NCI-H2107 (cell line): ENCODE data around the gene SH3TC2.

Experiments used
- DNase-seq: peaks from one replicate; lab custom pipeline; 2025; lab: John Stamatoyannopoulos, UW

The SH3TC2 gene

DNA sequence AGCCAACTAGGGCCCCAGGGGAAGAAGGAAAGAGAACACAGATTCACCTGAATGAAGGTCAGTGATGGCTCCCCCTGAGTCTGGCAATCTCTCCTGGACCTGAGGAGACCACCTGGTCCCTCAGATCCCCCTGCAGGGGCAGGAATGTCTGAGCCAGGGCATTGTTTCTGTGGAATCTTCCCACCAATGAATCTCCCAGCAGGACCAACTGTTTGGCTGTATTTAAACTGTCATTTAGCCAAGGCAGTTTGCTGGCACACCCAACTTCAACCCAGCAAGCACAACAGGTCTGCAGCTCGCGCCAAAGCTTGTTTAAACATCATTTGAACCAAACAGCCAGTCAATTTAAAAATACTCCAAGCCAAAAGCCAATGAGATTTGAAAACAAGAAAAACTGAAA is 92.6 kb downstream of the SH3TC2 start:
- no peak for DNase-seq

GRCh38 chr5:148969291-148969690 is 93.6 kb downstream of the SH3TC2 start:
- no peak for DNase-seq

DNA sequence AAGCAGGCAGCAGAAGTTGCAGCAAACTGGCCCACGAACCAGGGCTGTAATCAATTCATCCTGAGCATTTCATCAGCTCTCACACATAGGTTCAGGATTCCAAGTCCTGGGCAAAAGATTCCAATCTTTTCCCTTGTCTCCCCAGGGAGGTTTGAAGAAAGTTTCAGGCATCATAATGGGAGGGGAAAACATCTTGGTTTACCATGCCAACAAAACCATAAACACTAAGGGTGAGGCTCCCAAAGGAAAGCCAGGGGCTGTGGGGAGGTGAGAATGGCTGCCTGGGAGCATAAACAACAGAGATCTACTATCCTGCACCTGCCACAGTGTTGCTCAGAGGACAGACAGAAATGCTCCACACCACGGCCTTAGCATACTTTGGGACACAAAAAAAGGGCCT is 94.6 kb downstream of the SH3TC2 start:
- DNase-seq: no peak

DNA sequence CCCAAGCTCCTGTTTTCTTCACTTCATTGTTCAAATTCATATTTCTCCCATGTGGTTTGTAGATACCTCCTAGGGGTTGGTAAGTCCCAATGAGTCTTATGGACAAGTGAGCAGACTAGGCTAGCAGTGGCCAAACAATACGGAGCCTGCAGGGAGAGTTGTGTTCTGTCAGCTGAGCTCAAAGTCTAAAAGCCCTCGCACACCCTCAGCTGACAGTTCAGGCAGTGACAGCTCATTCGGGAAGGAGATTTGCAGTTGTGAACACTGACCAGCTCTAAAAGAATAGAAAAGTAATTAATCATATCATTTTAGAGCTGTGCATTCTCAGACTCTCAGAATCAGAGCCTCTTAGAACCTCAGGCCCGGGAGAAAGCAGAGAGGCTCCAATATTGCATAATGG is 95.1 kb downstream of the SH3TC2 start:
- DNase-seq: no peak

GRCh38 chr5:148966938-148967337 is 95.9 kb downstream of the SH3TC2 start:
- no peak for DNase-seq

GRCh38 chr5:148966348-148966747 is 96.5 kb downstream of the SH3TC2 start:
- no peak for DNase-seq

DNA sequence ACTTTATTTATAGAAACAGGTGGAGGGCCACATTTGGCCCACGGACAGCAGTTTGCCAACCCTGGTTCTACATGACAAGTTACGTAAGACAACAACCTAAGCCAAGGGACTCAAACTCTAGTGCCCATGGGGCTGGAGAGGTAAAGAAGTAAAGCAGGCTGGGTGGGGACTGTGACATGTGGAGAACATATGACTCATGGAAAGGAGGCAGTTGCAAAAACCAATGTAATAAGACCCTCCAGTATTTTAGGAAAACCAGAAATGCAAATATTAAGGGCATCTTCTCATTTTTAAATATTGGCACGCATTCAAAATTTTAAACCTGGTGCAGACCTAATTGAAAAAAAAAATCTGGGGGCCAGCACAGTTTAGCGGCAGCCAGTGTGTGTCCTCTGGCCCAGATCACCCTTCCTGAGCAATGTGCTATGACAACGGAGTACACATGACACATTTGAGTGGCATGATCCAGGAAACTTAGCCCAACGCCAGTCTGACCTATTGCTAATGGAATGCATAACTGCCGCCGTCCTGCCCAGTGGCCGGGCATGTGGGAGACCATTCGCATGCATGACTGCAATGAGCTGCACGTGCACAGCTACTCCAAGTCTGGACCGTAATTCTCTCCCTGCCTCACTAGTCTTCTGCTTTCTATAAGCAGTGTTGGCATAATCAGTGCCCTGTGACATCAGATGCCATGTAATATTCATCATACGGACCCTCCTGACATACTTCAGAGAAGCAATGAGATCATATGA is 97.2 kb downstream of the SH3TC2 start:
- DNase-seq: no peak

DNA sequence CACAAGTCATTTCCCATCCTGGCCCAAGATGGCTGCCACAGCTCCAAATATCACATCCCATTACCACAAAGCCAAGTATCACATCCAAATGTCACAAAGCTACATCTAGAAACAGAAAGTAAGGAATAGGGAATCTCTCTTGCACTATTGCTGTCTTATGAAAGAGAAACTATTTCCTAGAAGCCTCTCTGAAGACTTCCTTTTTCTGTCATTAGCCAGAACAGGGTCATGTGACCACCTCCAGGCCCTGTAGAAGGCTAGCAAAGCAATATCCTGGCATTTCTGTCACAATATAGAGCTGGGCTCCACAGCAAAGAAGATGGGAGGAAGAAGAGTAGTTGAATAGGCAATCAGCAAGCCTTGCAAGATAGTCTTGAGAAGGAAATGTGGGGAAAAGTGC is 99.2 kb downstream of the SH3TC2 start:
- DNase-seq: no peak

- DNase-seq: no peak
Observed at GRCh38 chr5:148962761-148963324, 100.0 kb downstream of the SH3TC2 start.

DNA sequence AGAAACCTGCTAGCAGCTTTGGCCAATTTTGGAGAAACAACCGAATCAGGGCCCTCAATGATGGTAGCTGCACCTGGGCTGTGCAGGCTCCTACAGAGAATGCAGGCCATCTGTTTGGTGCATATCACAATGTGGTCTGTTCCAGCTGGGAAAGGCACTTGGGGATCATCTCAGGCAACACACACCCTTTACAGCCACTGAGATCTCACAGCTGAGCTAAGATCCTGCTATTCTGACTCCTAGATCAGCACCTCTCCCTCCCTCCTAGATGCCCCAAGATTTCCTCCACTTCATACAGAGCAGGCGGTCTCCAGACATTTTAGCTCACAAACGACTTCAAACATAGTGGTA is 100.7 kb downstream of the SH3TC2 start:
- DNase-seq: no peak

DNA sequence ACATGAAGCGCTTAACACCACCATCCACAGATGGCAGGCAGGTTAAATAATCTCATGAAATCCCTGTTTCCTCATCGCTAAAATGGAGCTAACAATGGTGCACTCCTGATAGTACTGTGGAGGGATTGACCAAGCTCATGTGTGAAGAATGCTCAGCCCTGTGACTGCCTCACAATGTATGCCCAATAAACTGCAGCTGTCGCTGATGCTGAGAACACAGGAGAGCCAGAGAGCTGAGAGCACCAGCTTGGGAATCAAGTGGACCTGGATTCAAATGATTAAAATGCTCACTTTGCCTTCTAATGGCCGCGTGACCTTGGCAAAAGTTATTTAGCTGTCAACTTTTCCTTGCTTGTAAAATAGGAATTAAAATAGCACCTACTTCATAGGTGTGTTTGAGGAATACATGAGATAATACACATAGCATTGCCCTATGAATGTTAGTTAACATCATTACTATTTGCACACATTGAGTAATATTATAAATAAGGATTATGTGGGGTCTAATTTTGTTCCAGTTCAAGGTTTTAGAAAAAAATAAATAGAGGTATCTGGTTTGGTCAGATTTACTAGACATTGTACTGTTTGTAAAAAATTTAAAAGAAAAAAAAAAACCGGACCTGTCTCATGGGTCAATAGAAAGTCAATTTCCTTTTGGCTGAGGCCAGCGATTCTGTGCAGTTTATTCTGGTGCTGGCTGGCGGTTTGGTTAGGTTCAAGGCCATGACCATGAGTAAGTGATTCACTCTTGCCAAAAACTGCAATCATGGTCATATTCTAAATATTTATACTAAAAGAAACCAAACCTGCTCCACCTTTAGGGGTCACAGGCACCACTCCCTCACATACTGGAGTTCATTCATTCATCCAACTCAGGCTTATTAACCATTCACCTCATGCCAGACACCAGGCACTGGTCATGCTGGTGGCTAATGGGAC is 101.3 kb downstream of the SH3TC2 start:
- no peak for DNase-seq

- DNase-seq: no peak
Observed at GRCh38 chr5:148960070-148960769, 102.6 kb downstream of the SH3TC2 start.

- DNase-seq: no peak
Observed at GRCh38 chr5:148957591-148958202, 105.2 kb downstream of the SH3TC2 start.

GRCh38 chr5:148956477-148957385 is 106.1 kb downstream of the SH3TC2 start:
- DNase-seq: no peak
